ENCODE measurements around the gene HSPA1A. TPM values are rescaled to one million over a fixed set of nuclear protein-coding genes. Genes with fewer than 3 reads are reported as not detected.

HSPA1A gene
- total and polyA plus RNA-seq, 10 donors: 16.4 to 384 (median 122) TPM

DNA sequence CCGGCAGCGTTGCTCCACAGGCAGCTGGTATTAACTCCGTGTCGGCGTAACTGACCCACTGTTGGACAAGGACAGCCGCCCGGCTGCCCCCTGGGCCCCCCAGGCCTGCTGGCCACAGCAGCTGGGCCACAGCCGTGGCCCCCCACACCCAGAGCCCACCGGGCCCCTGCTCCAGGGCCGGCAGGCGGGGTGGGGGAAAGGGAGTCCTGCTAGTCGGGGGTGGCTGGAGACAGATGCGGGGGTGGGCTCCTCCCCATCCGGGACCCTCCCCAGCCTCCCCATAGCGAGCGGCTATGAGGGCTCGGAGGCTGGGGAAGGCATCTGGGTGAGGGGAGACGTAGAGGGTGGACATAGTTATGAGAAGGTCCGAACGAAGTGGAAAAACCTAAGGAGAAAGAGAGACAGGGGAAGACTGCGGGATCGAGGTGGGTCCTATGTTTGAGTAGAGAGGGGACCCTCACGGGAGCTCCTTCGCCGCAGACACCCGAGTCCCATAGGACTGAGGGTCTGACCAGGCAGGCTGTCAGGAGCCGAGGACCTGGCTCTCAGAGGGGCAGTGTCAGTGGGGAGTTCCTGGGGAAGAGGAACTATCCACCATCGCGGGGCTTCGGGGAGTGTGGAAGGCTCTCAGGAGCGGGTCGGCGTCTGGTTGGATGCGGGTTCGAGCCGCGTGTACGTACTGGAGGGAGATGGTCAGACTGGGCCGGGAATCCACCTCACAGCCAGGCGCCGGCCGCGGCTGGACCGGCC, 20.3 kb upstream of the HSPA1A start:
- peak overlapping the region; percentile 74 to 98 (median 90) for H3K4me3 ChIP-seq
- H3K9me3 ChIP-seq: no peaks in the 10 kb centered on the region
- 1 to 3% (median 1%) methylated on average over 38 to 44 of the region's 44 CpGs for WGBS, 5 donors
- peaks cover 0 to 34% (median 14%) of the 10 kb centered on the region in 6 donors for H3K36me3 ChIP-seq
- H3K27me3 ChIP-seq (replicated peaks in 1 of 7): no peaks in the 10 kb centered on the region
- TF ChIP-seq, protein P1, sequence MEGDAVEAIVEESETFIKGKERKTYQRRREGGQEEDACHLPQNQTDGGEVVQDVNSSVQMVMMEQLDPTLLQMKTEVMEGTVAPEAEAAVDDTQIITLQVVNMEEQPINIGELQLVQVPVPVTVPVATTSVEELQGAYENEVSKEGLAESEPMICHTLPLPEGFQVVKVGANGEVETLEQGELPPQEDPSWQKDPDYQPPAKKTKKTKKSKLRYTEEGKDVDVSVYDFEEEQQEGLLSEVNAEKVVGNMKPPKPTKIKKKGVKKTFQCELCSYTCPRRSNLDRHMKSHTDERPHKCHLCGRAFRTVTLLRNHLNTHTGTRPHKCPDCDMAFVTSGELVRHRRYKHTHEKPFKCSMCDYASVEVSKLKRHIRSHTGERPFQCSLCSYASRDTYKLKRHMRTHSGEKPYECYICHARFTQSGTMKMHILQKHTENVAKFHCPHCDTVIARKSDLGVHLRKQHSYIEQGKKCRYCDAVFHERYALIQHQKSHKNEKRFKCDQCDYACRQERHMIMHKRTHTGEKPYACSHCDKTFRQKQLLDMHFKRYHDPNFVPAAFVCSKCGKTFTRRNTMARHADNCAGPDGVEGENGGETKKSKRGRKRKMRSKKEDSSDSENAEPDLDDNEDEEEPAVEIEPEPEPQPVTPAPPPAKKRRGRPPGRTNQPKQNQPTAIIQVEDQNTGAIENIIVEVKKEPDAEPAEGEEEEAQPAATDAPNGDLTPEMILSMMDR (IDR thresholded peaks at IDR 0.05 in 8 of 11, conservative IDR thresholded peaks at IDR 0.05 in 3 of 11): no peak
- no peak for TF ChIP-seq POLR2AphosphoS5 (IDR thresholded peaks at IDR 0.05)
- no peak for TF ChIP-seq POLR2A (IDR thresholded peaks at IDR 0.05)
- intact Hi-C loops (cut with DNase I; ENCODE audit: low total_unique reads): loop anchor here (10.0 kb wide), 1 partner anchor 60 kb away; the partner anchor contains the start of gene CLIC1
- peaks cover 18 to 84% (median 63%) of the 10 kb centered on the region in 6 donors for H3K4me1 ChIP-seq
- peak; percentile 84 for DNase-seq
- peak overlapping the region; percentile 91 to 100 (median 96) for H3K27ac ChIP-seq

DNA sequence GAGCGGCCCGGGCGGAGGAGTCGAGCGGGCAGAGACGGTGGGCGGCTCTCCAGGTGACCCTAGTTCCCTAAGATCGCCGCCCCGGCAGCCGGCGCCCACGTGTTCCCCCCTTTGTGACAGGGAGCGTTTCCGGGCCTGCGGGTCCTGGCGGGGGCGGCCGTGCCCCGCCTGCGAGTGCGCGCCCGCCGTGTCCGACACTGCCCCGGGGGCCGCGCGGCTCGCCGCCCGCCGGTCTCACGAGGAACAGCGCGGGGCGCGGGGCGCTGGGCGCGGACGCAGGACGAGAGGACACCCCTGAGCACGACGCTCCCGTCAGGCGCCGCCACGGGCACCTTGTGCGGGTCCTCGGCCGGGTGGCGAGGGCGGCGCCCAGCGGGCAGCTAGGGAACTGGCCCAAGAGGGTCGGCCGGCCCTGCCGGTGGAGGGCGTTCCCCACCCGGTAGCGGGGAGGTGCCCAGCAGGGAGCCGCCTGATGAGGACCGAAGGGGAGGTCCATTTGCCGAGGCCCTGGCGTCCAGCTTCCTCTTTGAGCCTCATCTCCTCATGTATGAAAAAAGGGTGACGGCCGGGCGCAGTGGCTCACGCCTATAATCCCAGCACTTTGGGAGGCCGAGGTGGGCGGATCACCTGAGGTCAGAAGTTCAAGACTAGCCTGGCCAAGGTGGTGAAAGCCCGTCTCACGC, 19.6 kb upstream of the HSPA1A start, which contains the start of gene VARS1:
Gene VARS1 (minus strand): TSS at position 137 of the 683 bp plus-strand sequence. CDS start 535 bp downstream, outside the sequence.
- 1 to 2% (median 1%) methylated on average over 22 to 75 of the region's 75 CpGs for WGBS, 5 donors
- H3K9me3 ChIP-seq: no peaks in the 10 kb centered on the region
- DNase-seq: peak; percentile 99
- TF ChIP-seq, protein P1 (IDR thresholded peaks at IDR 0.05 in 8 of 11, conservative IDR thresholded peaks at IDR 0.05 in 3 of 11): peak; percentile 83 to 98 (median 93)
- TF ChIP-seq POLR2AphosphoS5 (IDR thresholded peaks at IDR 0.05) (peak; percentile 79 to 90 (median 83)), POLR2A (IDR thresholded peaks at IDR 0.05) (peak in 1 of 3 donors; percentile 58)
- peak within 1 kb of the TSS; percentile 74 to 98 (median 90) for H3K4me3 ChIP-seq
- H3K36me3 ChIP-seq: peaks cover 0 to 26% (median 14%) of the 10 kb centered on the region in 6 donors
- H3K4me1 ChIP-seq: peaks cover 18 to 77% (median 57%) of the 10 kb centered on the region in 6 donors
- H3K27ac ChIP-seq: peak within 1 kb of the TSS; percentile 91 to 100 (median 96)
- intact Hi-C loops (cut with DNase I; ENCODE audit: low total_unique reads): loop anchor here (10.0 kb wide), 1 partner anchor 61 kb away; the partner anchor contains the start of gene CLIC1
- no peaks in the 10 kb centered on the region for H3K27me3 ChIP-seq (replicated peaks in 1 of 7)

DNA sequence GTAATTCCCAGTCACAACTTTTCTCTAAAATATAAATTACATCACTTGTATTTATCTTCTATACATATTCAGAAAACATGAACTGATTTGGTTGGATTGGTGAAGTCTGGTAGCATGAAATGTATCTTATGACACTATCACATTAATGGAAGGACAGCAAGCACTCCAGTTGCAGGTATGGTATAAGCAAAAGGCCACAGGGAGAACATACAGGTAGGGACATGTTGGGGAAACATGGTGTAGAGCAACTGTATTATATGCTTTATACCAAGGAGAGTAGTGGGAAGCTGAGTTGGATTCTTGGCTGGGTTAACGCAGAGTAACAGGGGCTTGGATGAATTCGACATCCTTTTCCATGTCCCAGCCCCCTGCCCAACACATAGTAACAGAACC, 18.4 kb upstream of the HSPA1A start:
- TF ChIP-seq POLR2A (IDR thresholded peaks at IDR 0.05): no peak
- no peak for TF ChIP-seq POLR2AphosphoS5 (IDR thresholded peaks at IDR 0.05)
- TF ChIP-seq, protein P1 (IDR thresholded peaks at IDR 0.05 in 8 of 11, conservative IDR thresholded peaks at IDR 0.05 in 3 of 11): no peak
- peak overlapping the region; percentile 67 to 100 (median 95) for H3K27ac ChIP-seq
- no peak overlapping the region for H3K4me3 ChIP-seq
- H3K9me3 ChIP-seq: no peaks in the 10 kb centered on the region
- intact Hi-C loops (cut with DNase I; ENCODE audit: low total_unique reads): loop anchor here (10.0 kb wide), 1 partner anchor 62 kb away; the partner anchor contains the start of gene CLIC1
- 84 to 98% (median 97%) methylated on average over 2 of the region's 2 CpGs for WGBS, 5 donors
- peaks cover 0 to 24% (median 10%) of the 10 kb centered on the region in 6 donors for H3K36me3 ChIP-seq
- DNase-seq: no peak
- peaks cover 18 to 65% (median 49%) of the 10 kb centered on the region in 6 donors for H3K4me1 ChIP-seq
- no peaks in the 10 kb centered on the region for H3K27me3 ChIP-seq (replicated peaks in 1 of 7)

All from spleen (tissue), 11 donors.